HCT116 (cell line): ENCODE data around the gene PPP1R14C.

ENCODE experiments used
- CEBPB ChIP-seq: IDR thresholded peaks from 2 replicates; pipeline ENCODE4 v1.6.1; 2012; ENCODE audit warnings: low read depth
- CTCF ChIP-seq, 3 experiments: fragments of 200-600 bp in 1 of 3; sonication (generic) in 1 of 3; IDR thresholded peaks in 2 of 3; conservative IDR thresholded peaks in 1 of 3; 2 replicates each; pipeline ENCODE4 v1.5.1; 2012 to 2017; ENCODE audit warnings: low read depth in 2 of 3, low read length in 2 of 3, antibody characterized with exemption in 1 of 3, borderline replicate concordance in 1 of 3, control low read depth in 1 of 3, mild to moderate bottlenecking in 1 of 3, mixed read lengths in 1 of 3, mixed run types in 1 of 3, moderate library complexity in 1 of 3; ENCODE audit not compliant: insufficient read depth in 1 of 3
- EGR1 ChIP-seq: IDR thresholded peaks from 2 replicates; pipeline ENCODE4 v1.6.1; 2012; ENCODE audit warnings: low read depth
- EZH2 ChIP-seq: fragments of 200-600 bp; sonication (generic); IDR thresholded peaks from 2 replicates; pipeline ENCODE4 v1.6.1; 2017; ENCODE audit warnings: antibody characterized with exemption, mixed run types
- MAX ChIP-seq: IDR thresholded peaks from 2 replicates; pipeline ENCODE4 v1.6.1; 2012
- POLR2A ChIP-seq: IDR thresholded peaks from 2 replicates; pipeline ENCODE4 v1.7.0; 2011; ENCODE audit warnings: borderline replicate concordance; ENCODE audit not compliant: insufficient read depth, insufficient read length; ENCODE audit errors: extremely low read depth
- RAD21 ChIP-seq: IDR thresholded peaks from 2 replicates; pipeline ENCODE4 v1.6.1; 2012; ENCODE audit warnings: low read depth, mild to moderate bottlenecking
- YY1 ChIP-seq: IDR thresholded peaks from 2 replicates; pipeline ENCODE4 v1.6.1; 2011; ENCODE audit warnings: low read length, low read depth, moderate library complexity, mild to moderate bottlenecking; ENCODE audit not compliant: insufficient replicate concordance; ENCODE audit errors: extremely low read depth
- ZFX ChIP-seq: fragments of 450-650 bp; IDR thresholded peaks from 2 replicates; pipeline ENCODE4 v1.6.1; 2017
- TF ChIP-seq, protein P1 (sequence below): IDR thresholded peaks from 2 replicates; pipeline ENCODE4 v1.6.1; 2012; ENCODE audit warnings: low read depth
- TF ChIP-seq, protein P2 (sequence below): IDR thresholded peaks from 2 replicates; pipeline ENCODE4 v1.6.1; 2011; ENCODE audit warnings: mild to moderate bottlenecking, low read length, moderate library complexity; ENCODE audit not compliant: insufficient replicate concordance; ENCODE audit errors: extremely low read depth

GRCh38 chr6:150098155-150098554 is 44.7 kb upstream of the PPP1R14C start:
- TF ChIP-seq POLR2A (no peak), CTCF (IDR thresholded peaks at IDR 0.05 in 2 of 3, conservative IDR thresholded peaks at IDR 0.05 in 1 of 3; ENCODE audit: borderline replicate concordance in 1 of 3, insufficient read depth in 1 of 3, low read depth in 2 of 3, low read length in 2 of 3) (no peak), EGR1 (no peak), RAD21 (no peak), MAX (no peak), YY1 (no peak), ZFX (no peak), CEBPB (no peak), EZH2 (no peak)
- TF ChIP-seq, protein P1, sequence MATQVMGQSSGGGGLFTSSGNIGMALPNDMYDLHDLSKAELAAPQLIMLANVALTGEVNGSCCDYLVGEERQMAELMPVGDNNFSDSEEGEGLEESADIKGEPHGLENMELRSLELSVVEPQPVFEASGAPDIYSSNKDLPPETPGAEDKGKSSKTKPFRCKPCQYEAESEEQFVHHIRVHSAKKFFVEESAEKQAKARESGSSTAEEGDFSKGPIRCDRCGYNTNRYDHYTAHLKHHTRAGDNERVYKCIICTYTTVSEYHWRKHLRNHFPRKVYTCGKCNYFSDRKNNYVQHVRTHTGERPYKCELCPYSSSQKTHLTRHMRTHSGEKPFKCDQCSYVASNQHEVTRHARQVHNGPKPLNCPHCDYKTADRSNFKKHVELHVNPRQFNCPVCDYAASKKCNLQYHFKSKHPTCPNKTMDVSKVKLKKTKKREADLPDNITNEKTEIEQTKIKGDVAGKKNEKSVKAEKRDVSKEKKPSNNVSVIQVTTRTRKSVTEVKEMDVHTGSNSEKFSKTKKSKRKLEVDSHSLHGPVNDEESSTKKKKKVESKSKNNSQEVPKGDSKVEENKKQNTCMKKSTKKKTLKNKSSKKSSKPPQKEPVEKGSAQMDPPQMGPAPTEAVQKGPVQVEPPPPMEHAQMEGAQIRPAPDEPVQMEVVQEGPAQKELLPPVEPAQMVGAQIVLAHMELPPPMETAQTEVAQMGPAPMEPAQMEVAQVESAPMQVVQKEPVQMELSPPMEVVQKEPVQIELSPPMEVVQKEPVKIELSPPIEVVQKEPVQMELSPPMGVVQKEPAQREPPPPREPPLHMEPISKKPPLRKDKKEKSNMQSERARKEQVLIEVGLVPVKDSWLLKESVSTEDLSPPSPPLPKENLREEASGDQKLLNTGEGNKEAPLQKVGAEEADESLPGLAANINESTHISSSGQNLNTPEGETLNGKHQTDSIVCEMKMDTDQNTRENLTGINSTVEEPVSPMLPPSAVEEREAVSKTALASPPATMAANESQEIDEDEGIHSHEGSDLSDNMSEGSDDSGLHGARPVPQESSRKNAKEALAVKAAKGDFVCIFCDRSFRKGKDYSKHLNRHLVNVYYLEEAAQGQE: no peak
- TF ChIP-seq, protein P2, sequence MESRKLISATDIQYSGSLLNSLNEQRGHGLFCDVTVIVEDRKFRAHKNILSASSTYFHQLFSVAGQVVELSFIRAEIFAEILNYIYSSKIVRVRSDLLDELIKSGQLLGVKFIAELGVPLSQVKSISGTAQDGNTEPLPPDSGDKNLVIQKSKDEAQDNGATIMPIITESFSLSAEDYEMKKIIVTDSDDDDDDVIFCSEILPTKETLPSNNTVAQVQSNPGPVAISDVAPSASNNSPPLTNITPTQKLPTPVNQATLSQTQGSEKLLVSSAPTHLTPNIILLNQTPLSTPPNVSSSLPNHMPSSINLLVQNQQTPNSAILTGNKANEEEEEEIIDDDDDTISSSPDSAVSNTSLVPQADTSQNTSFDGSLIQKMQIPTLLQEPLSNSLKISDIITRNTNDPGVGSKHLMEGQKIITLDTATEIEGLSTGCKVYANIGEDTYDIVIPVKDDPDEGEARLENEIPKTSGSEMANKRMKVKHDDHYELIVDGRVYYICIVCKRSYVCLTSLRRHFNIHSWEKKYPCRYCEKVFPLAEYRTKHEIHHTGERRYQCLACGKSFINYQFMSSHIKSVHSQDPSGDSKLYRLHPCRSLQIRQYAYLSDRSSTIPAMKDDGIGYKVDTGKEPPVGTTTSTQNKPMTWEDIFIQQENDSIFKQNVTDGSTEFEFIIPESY: no peak
